Mucosa of descending colon (tissue), 3 donors: ENCODE measurements around the gene FAM43B. TPM values are rescaled to one million over a fixed set of nuclear protein-coding genes. Genes with fewer than 3 reads are reported as not detected.

Source experiments
- ATAC-seq: fragments of 200-7000 bp; cut with Tn5 transposase; one replicate; pipeline ENCODE4 v1.9.1; 2020; ENCODE audit warnings: mild to moderate bottlenecking, moderate library complexity
- DNase-seq, 3 donors: peaks; one replicate each; pipeline ENCODE4 v3.0.0-alpha.2; 2020
- H3K36me3 ChIP-seq: fragments of 200-600 bp; one replicate; pipeline ENCODE4 v1.8.0; 2021; ENCODE audit warnings: low read depth, mild to moderate bottlenecking
- H3K4me1 ChIP-seq: fragments of 200-600 bp; one replicate; pipeline ENCODE4 v1.8.0; 2021; ENCODE audit warnings: low read depth, mild to moderate bottlenecking
- H3K4me3 ChIP-seq: fragments of 200-600 bp; one replicate; pipeline ENCODE4 v1.8.0; 2021; ENCODE audit warnings: mild to moderate bottlenecking
- H3K9me3 ChIP-seq: fragments of 200-600 bp; one replicate; pipeline ENCODE4 v1.8.0; 2021; ENCODE audit warnings: mild to moderate bottlenecking
- intact Hi-C, 2 donors: fragments of 100-400 bp; cut with DNase I in 1 of 2; cut with micrococcal nuclease in 1 of 2; formaldehyde crosslinking; loops; one replicate each; pipeline versions ENCODE4 v1.11.0 to v1.11.1; 2022; cut with DNase I, micrococcal nuclease
- total RNA-seq, 3 donors: library from RNA; stranded (reverse); fragmentation: NEBNext Ultra II Directional in 2 of 3; extraction: Animal tissue kit (Norgen Biotek cat#: 25700) in 2 of 3; gene quantifications; one replicate each; pipeline versions ENCODE4 v1.2.1 to v1.2.4, GENCODE V29; 2021 to 2023
- TF ChIP-seq, protein P1 (sequence below): fragments of 200-600 bp; IDR thresholded peaks from one replicate; pipeline ENCODE4 v1.8.0; 2022; ENCODE audit warnings: antibody characterized with exemption, mild to moderate bottlenecking
- donor health status: DM: no; HTN: no; CAD: no; lungs with moderate emphysema.
- donor health status: DM: no; HTN: no; CAD: no.
- donor health status: DM: no; HTN: yes; CAD: no.

FAM43B gene
- total RNA-seq, 3 donors from 2014 or later, result 0.14 to 0.92 (median 0.43) TPM

DNA sequence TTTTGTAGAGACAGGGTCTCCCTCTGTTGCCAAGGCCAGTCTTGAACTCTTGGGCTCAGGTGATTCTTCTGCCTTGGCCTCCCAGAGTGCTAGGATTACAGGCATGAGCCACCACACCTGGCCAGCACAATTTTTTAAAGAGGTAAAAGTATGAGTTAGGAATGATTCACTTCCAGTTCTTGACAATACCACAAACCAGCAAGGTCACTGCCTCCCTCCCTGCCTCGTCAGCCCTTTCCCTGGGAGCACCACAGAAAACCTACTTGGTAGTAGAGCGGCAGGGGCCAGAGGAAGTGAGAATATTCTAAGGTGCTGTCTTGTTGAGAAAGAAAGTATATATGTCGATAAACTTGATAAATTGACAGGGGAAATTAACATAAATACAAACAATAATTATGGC lies 25.7 kb downstream of the FAM43B start:
- TF ChIP-seq, protein P1, sequence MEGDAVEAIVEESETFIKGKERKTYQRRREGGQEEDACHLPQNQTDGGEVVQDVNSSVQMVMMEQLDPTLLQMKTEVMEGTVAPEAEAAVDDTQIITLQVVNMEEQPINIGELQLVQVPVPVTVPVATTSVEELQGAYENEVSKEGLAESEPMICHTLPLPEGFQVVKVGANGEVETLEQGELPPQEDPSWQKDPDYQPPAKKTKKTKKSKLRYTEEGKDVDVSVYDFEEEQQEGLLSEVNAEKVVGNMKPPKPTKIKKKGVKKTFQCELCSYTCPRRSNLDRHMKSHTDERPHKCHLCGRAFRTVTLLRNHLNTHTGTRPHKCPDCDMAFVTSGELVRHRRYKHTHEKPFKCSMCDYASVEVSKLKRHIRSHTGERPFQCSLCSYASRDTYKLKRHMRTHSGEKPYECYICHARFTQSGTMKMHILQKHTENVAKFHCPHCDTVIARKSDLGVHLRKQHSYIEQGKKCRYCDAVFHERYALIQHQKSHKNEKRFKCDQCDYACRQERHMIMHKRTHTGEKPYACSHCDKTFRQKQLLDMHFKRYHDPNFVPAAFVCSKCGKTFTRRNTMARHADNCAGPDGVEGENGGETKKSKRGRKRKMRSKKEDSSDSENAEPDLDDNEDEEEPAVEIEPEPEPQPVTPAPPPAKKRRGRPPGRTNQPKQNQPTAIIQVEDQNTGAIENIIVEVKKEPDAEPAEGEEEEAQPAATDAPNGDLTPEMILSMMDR, result no peak
- no peak for ATAC-seq
- Histone ChIP-seq H3K4me3 (no peak overlapping the region), H3K36me3 (no peaks in the 10 kb centered on the region), H3K9me3 (no peaks in the 10 kb centered on the region), H3K4me1 (no peaks in the 10 kb centered on the region)
- DNase-seq, result no peak
- intact Hi-C loops, result loop anchor here in 1 of 2 donors (10.0 kb wide), 1 partner anchor 57 kb away; the partner anchor contains the start of gene PINK1

DNA sequence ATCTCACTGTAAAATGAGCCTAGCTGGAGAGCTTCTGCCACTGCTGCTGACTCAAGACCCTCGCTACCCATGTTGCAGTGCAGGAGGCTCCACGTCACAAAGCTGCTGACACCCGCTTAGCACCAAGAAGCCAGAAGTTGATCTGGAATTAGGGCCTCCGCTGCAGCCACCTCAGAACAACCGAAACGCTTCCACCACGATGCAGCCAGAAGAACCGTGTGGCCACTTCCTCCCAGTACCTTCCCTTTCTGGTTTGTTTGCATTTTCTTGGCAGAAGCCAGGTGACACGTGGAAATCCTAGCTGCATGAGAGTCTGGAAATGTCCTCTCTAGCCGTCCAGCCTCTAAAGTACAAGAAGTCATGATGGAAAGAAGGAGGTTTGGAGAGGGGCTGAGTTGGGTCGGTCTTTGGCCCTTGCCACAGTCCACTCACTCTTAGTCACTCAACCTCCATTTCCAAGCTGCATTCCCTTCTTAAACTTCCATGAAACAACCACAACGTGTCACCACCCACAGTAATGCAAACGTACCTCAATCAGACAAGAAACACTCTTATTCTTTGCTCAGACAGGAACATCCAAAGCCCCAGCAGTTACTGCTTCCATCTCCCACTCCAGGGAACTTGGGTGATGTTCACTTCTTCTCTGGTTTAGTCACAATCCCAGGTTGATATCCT lies 26.5 kb downstream of the FAM43B start:
- ATAC-seq (no peak), DNase-seq (no peak)
- Histone ChIP-seq H3K36me3 (no peaks in the 10 kb centered on the region), H3K4me1 (no peaks in the 10 kb centered on the region), H3K4me3 (no peak overlapping the region), H3K9me3 (no peaks in the 10 kb centered on the region)
- TF ChIP-seq, protein P1, result no peak
- intact Hi-C loops, result loop anchor here in 1 of 2 donors (10.0 kb wide), 1 partner anchor 56 kb away; the partner anchor contains the start of gene PINK1

DNA sequence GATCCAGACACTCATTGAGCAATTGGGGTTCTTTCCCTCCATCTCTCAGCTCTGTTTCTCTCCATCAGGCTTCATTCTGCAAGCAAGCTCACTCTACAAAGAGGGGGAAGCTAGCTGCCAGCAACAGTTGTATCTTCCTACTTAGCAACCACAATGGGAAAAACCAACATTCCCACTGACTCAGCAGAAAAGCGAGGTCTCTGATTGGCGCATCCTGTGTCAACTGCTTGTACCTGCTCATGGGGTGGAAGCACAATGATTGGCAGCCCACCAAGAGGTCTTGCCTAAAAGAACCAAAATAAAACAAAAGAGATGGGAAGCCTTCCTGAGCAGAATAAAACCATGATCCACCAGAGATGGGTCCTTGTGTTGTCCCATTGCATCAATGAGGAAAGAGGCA lies 32.5 kb downstream of the FAM43B start:
- intact Hi-C loops, result no loop called here
- DNase-seq (no peak), ATAC-seq (no peak)
- no peaks in the 10 kb centered on the region for H3K36me3 ChIP-seq
- H3K4me1 ChIP-seq, result peaks cover 15% of the 10 kb centered on the region
- TF ChIP-seq, protein P1, result no peak
- H3K9me3 ChIP-seq, result no peaks in the 10 kb centered on the region
- H3K4me3 ChIP-seq, result no peak overlapping the region

DNA sequence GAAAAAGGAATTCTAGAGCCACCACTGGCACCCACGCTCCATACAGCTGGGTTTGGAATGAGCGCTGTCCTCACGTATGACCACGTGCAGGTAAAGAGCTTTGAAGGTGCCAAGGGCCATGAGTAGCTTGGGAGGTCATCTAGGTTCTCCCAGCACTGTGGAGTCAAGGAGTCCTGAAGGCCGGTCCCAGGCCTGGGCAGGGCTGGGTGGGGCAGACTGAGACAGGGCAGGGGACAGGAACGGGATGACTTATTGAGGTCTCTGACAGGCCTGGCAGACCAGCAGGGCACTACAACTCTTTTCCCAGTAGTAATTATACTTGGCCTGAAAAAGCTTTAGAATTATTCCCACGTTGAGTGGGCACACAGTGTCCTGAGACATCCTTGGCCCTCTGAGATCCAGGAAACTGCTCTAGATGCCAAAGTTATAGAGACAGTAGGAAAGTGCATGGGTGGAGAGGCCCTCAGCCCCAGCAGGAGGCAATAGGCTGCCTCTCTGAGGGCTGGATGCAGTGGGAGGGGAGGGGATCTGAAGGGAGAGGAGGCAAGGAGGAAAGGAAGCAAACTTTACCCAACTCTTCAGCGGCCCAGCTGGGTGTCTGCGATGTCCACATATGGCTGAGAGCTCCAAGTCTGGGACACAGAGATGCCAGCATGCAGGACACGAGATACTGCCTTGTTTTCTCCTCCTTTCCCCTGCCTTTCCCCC lies 34.7 kb downstream of the FAM43B start:
- peaks cover 15% of the 10 kb centered on the region for H3K4me1 ChIP-seq
- TF ChIP-seq, protein P1, result no peak
- peak; percentile 15 for ATAC-seq
- H3K9me3 ChIP-seq, result no peaks in the 10 kb centered on the region
- peak in 1 of 3 donors; percentile 60 for DNase-seq
- intact Hi-C loops, result no loop called here
- H3K4me3 ChIP-seq, result no peak overlapping the region
- H3K36me3 ChIP-seq, result no peaks in the 10 kb centered on the region

DNA sequence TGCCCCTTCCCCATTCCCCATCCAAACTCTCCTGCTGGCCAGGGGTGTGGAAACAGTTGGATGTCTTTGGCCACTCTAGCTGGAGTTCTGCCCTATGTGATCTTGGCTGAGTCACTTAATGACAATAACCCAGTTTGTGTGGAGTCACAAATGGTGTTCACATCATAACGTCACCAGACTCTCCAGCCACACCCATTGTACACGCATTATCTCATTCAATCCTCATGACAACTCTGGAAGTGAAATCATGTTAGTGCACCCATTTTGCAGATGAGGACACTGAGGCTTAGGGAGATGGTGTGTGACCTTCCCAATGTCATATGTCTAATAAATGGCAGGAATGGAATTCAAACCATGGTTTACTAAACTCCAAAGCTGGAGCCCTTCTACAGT lies 35.3 kb downstream of the FAM43B start:
- intact Hi-C loops, result no loop called here

More for the DNA sequence above, 35.3 kb downstream of the FAM43B start:
- DNase-seq (peak in 1 of 3 donors; percentile 38), ATAC-seq (peak; percentile 65)
- no peaks in the 10 kb centered on the region for H3K36me3 ChIP-seq
- TF ChIP-seq, protein P1, result no peak
- H3K4me3 ChIP-seq, result no peak overlapping the region
- H3K4me1 ChIP-seq, result peaks cover 15% of the 10 kb centered on the region
- H3K9me3 ChIP-seq, result no peaks in the 10 kb centered on the region
